Stimulated activated CD8-positive, alpha-beta memory T cell treated with anti-CD3 and anti-CD28 coated beads, Interleukin-2, amount 100 ng/mL, for 48 hours (primary cell): ENCODE results near the gene TGFB2.

Experiments
- DNase-seq, 2 donors: peaks; one replicate each; pipeline ENCODE4 v3.0.0-alpha.2; 2020; ENCODE audit warnings: low read depth in 2 of 2

Gene TGFB2

DNA sequence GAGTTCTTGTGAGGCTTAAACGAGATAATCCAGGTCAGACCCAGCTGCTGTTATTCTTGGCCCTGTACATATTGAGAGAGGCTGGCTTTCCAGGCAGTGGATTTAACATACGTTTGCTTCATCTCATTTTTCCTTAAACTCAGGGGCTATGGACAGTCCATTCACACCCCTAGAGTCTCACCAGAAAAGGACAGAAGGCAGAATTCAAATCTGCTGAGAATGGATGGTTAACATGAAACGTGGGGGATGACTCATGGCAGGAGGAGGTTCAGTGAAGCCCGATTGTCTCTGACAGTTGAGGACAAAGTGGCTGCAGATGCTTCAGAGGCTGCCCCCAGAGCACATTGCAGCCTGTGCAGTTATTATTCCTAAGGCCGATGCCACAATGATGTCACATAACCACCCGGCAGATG, 39.5 kb downstream of the TGFB2 start:
- DNase-seq, result no peak

DNA sequence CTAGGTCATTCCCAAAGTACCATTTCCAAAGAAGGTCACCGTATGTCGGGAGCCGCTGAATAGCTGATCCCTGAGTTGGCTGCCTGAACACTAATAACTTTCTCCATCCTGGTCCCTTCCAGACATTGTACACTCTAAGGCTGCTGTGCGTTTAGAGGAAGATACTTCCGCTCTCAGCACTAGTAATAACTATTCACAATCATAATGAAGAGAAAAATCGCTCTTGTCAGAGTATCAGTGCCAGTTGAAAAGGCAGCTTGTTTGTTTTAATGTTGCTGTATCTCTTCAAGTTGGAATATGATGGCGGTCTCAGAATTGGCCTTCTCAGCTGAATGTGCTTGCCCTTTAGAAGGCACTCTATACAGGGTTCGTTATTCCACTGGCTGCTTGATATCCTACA, 43.5 kb downstream of the TGFB2 start:
- no peak for DNase-seq

DNA sequence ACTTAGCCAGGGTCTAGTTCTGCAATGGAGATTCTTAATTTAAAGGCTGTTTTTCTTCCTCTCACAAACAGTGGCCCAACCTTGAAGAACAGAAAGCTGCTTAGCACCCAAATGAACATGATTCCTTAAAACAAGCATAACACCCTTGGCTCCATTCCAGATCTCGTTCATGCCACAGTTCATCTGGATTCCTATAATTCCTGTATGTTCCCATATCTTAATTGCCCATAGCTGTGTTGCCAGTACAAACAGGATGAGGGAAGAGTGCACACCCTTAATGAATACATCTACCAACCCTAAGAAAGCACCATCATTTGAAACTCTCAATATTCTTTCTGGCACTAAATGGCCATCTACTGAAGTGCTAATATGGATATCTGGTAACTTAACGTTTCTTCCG, 45.5 kb downstream of the TGFB2 start:
- no peak for DNase-seq

DNA sequence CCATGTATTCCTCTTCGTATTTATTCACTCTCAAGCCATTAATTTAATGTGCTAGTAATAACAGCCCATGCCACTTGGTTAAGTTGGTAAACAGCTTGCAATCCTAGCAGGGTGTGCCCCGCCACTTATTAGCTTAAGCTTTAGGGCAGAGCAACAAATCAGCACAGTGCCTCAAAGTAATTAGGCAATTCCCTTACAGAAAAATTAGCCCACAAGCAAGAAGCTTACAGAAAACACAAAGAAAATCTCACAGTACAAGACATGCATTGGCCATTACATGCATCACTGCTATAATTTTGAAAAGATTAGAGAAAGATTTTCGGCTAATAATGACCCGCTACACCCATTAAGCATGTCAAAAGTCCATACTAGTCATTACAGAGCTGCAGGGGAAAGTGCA, 47.6 kb downstream of the TGFB2 start:
- DNase-seq, result no peak

DNA sequence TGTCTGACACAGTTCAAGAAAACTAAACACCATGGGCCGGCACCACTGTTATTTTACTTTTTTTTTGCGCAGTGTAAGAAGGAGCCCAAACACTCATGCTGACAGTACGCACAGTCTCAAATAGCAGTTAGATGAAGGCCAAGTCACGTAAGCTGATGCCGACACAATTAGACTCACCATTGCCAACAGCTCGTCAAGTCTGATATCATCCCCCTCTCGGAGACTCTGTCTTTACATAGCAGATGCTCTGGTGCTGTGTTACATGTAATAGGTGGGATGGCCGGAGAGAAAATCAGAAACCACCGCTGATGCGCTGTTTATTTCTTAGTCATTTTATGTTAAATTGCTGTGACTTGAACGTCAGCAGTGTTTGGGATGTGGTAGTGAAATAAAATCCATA, 49.3 kb downstream of the TGFB2 start:
- no peak for DNase-seq

DNA sequence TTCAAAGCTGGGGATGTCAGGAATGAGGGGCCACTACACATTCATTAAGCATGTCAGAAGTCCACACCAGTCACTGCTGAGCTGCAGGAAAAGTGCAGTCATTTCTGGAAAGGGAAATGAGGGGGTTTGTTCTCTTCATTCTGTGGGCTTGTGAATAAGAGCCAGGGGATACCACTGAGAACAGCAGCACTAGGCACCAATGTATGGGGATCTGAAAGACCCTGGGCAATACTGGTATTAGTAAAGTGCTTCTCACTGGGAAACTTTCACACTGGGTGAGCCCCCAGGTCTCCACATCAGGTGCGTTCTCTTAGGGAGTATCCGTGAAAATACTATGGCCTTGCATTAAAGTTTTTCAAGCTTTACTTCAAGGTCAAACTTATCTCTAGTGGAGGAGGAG, 49.9 kb downstream of the TGFB2 start:
- DNase-seq, result no peak

DNA sequence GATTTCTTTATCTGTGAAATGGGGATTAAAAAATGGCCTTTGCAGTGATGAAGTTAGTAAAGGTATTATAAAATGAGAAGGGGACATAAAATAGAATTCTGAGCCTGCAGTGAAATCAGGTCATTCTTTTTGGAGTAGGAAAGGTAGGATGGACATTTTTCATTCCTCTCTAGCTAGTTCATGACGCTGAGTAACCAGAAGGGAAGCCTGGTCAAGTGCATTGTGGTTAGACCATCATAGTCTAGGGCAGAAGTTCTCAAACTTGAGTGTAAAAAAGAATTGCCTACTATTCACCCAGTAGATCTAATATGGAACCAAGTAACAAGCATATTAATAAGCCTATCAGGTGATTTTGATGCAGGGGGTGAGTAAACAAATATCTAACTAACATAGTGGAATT, 50.8 kb downstream of the TGFB2 start:
- DNase-seq, result no peak

DNA sequence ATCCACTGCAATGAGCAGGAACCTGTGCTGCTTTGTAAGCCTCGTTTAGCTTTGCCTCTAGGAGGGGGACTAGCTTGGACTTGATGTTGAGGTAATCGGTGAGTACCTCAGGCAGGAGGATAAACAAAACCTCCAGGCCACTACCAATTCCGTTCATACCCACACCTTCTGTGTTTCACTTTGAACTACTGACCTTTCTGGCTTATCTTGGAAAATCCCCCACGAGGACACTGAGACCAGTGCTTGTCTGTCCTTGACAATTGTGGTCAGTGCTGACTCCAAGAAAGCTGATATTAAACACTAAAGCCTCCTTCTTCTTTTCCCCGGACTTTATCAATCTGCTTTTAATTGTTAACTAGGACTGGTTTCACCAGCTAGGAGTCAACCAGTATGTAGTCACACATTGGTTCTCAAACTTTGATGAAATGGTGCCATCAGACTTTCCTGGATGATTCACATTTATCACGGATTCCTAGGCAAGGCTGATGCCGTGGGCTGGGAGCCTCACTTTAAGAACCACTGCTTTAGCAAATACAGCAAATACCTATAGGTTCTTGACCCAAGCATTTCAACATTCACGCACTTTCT, 52.7 kb downstream of the TGFB2 start:
- no peak for DNase-seq

DNA sequence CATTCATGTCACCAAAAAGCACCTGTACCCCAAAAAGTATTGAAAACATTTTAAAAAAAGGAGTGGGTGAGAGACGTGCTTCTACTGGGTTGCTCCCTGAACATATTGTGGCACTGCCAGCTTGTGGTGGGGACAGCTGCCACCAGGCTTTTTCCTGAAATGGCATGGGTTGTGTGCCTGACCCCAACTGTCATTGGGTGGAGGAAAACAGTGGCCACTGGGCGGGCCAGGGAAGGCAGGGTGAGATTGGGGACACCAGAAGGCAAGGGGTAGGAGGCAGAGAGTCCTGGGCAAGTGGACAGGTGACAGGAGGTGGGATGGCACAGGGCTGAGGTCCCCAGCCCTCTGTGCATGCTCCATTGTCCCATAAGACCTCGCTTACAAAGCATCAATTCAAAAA, 55.5 kb downstream of the TGFB2 start:
- no peak for DNase-seq

DNA sequence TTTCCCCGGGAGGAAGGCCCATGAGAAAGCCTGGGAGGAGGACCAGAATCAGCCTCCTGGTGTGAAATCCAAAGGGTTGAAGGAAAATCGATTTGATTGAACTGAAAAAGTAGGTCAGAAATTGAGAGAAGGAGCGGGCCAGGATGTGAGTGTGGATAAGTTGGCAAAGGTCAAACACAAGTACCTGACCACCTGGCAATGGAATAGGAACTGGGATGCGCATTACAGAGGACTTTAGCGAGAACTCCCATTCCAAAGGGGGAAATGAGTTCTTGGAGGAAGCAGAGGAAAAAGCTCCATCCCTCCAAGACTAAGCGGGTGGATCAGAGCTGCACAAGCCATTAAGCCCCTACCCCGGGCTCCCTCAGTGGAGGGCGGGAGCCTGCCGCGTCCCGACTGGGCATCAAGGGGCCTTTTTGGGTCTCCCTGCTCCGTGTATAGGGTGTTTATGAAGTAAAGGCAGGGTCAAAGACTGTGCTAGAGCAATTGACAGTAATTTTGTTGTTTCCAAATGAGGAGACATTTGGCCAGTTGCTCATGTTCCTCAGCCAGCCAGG, 56.4 kb downstream of the TGFB2 start:
- no peak for DNase-seq

DNA sequence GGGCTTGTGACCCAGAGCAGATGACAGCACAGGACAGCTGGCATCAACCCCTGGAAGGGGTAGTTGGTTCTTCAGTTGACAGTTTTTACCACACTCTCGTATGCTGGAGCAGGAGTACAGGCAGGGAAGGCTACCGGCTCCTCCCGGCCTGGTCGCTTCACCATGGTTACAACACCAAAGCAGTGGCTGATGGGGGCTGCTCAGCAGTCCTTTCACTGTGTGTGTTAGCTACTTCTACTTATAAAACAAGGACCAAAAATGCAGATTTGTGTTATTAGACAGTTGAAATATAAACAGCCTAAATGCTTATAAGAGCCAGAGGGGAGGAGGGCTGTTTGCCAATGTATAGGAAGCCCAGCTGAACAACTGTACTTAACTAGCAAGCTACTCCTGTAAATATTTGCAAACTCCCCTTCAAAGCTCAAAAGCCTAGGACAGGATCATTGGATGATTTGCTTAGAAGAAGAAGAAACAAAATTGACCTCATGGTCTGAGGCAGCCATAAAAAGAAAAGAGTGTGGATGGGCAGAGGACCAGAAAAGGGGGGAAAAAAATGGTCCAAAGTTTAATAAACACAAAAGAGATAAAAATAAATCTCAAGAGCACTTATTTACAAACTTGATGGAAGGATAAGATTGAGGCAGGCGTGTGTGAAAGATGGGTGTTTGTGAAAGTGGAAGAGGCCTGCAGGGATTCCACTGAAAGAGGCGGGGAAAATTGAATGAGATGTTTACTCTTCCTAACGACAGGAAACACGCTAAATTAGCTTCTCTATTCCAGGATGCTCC, 57.1 kb downstream of the TGFB2 start:
- no peak for DNase-seq

DNA sequence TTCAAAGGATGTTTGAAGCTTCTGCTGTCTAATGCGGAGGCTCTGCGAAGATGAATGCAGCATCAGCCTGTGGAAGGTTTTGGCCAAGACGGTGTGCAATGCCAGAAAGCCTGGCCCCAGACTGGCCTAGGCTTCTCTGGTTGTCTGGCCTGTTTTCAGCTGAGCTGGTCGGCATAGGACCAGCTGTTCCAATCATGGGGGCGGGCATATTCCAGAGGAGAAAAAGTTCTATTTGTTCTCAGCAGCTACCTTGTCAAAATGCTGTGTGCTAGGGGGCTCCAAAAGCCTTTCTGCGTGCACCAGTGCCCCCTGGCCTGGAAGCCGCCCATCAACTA, 57.6 kb downstream of the TGFB2 start:
- no peak for DNase-seq

DNA sequence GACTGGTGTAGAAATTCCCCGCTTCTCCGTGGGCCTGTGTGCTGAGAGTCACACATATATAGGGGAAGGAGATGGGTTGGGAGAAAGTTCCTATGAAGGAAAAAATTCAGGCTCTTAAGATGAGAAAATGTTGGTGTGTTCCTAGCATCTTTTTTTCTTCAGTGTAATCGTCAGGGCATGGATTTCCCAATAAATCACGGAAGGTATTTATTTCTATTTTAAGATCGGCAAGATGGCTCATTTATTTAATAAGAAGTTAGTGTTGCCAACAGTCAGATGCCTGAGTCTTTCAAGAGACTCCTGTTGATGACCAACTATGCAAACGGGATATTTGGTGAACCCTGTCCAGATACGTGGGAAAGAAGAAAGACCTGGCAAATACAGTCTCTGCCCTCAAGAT, 58.2 kb downstream of the TGFB2 start:
- DNase-seq, result no peak

DNA sequence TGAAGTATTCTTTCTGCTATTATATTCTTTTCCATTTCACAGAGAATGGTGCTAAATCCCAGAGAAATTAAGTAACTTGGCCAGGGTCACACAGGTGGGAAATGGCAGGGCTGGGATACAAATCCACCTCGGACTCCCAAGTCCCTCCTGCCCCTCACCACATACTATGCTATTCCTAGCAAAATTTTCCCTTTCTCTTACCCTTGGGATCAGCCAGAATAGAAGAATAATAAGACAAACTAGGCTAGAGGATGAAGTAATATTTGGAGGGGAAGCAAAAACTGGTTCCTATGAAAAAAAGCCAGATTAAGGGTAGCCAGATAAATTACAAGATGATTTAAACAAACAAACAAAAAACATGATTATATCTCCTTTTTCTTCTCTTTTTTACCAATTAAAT, 62.5 kb downstream of the TGFB2 start:
- no peak for DNase-seq

DNA sequence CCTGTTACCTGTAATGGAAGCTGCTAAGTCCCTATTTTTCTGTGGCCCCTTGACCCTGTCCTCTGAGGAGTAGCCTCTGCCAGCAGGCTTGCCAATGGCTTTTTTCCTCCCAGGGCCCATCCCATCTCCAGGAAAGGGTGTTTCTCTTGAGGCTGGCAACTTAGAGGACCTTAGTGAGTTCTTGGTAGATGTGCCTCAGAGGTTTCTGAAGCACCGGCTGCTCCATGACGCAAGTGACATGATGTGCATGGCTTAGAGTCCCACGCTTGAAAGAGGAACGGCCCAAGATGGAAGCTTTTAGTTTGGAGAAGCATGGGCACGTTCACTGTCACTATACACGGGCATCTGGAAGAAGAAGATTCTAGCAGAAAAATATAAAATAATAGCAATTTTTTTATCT, 63.0 kb downstream of the TGFB2 start:
- DNase-seq, result no peak

DNA sequence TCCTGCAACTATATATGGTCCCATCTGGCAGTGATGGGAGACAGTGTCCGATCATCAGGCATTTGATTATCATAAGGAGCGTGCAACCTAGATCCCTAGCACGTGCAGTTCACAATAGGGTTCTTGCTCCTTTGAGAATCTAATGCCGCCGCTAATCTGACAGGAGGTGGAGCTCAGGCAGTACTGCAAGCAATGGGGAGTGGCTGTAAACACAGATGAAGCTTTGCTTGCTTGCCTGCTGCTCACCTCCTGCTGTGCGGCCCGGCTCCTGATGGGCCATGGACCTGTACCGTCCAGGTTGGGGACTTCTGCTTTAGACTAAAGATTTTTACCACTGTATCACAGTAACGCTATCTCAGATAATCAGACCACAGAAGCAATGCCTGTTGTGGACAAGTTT, 63.8 kb downstream of the TGFB2 start:
- no peak for DNase-seq

DNA sequence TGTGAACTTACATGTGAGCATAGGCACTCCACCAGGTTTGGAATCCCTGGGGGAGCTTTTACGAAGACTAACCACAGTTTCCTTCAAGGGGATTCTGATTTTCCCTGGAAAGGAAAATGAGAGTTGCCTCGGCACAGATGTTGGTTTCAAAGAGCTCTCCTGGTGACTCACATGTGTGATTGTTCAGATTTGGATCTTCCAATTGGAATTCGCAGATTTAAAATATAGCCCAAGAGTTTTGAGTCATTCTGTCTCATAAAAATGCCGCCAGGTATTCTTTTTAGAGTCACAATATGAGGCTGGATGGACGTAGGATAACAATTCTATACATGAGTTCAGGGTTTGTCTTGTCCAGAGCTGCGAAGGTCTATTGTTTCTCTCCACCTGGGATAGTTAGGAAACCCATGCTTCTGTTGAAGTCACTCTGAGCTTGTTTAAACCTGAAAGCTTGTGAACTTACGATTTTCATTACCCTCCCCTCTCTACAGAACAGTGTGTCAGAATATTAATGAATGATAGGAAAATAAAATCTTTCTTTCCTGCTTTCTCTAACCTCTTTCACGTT, 64.9 kb downstream of the TGFB2 start:
- no peak for DNase-seq

DNA sequence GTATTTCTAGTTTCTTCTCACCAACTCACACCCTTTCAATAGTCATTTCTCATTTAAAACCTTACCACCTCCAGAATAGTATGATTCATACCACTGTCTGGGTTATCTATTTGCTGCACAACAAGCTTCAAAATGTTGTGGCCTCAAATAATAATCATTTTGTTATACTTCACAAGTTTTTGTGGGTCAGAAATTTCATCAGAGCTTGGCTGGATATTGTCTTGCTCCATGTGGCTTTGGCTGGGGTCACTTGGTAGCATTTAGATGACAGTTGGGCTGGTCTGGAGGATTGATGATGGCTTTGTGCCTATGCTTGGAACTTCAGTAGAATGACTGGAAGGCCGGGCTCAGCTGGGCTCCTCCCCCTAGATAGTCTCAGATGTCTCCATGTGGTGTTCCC, 66.0 kb downstream of the TGFB2 start:
- DNase-seq, result no peak

DNA sequence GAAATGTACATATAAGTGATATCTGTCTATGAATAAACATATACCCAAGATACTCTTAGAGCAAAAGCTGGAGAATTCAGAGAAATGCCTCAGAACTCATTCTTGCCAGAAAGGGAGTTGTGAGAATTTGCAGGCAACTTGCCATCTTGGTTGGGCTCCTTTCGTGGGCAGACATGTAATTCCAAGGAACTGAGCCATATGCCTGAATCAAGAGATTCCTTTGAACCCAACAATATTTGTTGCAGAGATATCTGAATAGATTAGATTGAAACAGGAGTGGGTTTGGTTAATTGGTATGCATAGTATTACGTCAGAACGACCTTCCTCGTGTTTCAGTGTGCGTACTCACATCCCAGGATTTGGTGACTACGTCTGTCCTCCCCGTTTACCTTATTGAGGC, 67.0 kb downstream of the TGFB2 start:
- no peak for DNase-seq

DNA sequence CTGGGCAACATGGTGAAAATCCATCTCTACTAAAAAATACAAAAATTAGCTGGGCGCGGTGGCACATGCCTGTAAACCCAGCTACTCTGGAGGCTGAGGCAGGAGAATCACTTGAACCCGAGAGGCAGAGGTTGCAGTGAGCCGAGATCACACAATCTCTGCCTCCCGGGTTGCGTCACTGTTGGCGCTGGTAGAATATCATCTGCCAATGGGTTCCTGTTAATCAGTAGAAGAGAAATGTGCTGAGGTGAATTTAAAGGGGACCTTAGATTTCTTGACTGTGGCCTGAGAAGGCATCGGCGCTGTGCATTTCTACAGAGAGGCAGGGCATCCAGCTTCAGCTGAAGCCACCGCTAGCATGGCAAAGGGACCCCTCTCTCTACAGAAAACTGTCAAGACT, 68.0 kb downstream of the TGFB2 start:
- DNase-seq, result no peak

DNA sequence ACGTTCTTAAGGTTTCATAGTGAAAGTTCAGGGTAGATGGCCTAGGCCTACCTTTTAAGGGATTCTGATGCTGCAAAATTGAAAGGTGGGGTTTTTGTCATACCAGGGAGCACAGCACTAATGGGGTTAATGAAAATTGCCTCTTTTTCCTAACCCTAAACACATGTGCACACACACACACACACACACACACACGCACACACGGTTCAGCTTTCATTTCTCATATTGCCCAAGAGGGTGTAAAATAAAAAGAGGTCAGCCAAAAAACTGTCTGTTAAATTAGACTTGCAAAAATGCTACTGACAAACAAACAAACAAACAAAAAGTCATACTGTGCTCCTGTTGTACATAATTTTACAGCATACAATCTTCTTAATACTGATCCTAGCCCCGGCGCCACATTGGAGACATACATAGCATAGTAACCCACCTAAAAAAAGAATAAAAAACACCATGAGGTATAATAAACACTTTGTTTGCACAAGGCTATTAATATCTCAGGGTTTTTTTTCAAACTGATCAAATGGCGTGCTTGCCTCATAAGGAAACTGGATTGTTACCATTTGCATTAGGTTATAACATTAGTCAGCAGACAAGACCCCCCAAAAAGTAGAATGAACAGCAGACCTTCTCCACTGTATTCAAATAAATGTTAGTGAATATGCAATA, 69.1 kb downstream of the TGFB2 start:
- DNase-seq, result no peak

DNA sequence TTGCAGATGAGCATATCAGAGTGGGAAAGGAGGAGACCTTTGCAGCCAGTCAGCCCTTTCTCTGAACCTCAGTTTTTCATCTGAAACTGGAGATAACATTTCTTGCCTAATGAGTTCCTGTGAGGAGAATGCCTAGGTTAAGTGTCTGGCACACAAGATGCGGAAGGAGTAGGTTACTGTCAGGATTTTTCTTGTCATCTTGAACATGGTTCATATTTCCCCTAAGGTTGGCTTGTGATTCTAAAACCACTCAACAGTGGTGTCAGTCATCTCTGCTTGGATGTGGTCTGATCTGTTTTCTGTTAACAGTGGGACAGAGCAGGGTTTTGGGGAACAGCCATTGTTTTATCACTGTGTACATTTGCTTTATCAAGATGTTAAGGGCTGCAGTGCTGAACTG, 70.6 kb downstream of the TGFB2 start:
- no peak for DNase-seq

DNA sequence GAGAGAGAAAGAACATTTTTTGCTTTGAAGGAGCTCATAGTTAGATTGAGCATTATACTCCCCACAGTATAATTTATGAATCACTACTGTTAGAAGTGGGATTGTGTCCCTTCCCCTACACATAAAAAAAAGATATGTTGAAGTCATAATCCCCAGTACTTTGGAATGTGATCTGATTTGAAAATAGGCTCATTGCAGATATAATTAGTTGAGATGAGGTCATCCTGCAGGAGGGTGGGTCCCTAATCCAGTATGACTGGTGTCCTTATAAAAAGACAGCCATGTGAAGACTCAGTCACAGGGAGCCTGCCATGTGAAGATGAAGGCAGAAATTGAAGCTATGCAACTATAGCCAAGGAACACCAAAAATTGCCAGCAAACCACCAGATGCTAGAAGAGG, 76.4 kb downstream of the TGFB2 start:
- DNase-seq, result no peak
